Fibroblast of mammary gland (primary cell): ENCODE measurements around the gene TRMT1L.
"Not testable (repeated sequence)": the region's sequence is repeated elsewhere in the genome, so short reads cannot be mapped to it uniquely, and the experiment has no call there.

Experiments
- DNase-seq: peaks from one replicate; pipeline ENCODE4 v3.0.0-alpha.2; 2010; ENCODE audit warnings: low read depth
- H3K4me3 ChIP-seq: 2 replicates; pipeline ENCODE4 v1.5.1; 2011; ENCODE audit warnings: low read depth, mild to moderate bottlenecking, low read length, moderate library complexity; ENCODE audit not compliant: control insufficient read depth
- CTCF ChIP-seq: conservative IDR thresholded peaks from 2 replicates; pipeline ENCODE4 v1.5.1; 2011; ENCODE audit warnings: low read depth, low read length, inconsistent platforms; ENCODE audit not compliant: control insufficient read depth, insufficient read depth

The TRMT1L gene

GRCh38 chr1:185156854-185157598 is at the start of gene TRMT1L, which contains the start of gene SWT1:
Gene TRMT1L (minus strand): TSS chr1:185156953. CDS start chr1:185156712, 241 bp downstream.
Gene SWT1 (plus strand): TSS chr1:185157167. CDS start chr1:185160842, 3,675 bp downstream.
- DNase-seq, result peak; percentile 98
- no peak for TF ChIP-seq CTCF
- peak within 1 kb of the TSS; percentile 97 for H3K4me3 ChIP-seq

DNA sequence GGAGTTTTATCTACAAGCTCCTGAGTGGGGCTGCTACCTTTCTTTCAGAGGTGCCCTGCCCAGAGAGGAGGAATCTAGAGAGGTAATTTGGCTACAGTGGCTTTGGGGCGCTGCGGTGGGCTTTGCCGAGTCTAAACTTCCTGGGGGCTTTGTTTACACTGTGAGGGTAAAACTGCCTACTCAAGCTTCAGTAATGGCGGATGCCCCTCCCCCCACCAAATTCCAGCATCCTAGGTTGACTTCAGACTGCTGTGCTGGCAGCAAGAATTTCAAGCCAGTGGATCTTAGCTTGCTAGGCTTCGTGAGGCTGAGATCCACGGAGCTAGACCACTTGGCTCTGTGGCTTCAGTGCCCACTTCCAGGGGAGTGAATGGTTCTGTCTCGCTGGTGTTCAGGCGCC is 44.1 kb upstream of the TRMT1L start:
- TF ChIP-seq CTCF, result no peak

DNA sequence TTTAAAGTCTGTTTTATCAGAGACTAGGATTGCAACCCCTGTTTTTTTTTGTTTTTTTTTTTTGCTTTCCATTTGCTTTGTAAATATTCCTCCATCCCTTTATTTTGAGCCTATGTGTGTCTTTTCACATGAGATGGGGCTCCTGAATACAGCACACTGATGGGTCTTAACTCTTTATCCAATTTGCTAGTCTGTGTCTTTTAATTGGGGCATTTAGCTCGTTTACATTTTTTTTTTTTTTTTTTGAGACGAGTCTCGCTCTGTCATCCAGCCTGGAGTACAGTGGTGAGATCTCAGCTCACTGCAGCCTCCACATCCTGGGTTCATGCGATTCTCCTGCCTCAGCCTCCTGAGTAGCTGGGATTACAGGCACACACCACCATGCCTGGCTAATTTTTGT is 42.0 kb upstream of the TRMT1L start:
- DNase-seq, H3K4me3 ChIP-seq: not testable (repeated sequence)

More for the DNA sequence above, 44.1 kb upstream of the TRMT1L start:
- DNase-seq, result no peak
- no peak overlapping the region for H3K4me3 ChIP-seq

DNA sequence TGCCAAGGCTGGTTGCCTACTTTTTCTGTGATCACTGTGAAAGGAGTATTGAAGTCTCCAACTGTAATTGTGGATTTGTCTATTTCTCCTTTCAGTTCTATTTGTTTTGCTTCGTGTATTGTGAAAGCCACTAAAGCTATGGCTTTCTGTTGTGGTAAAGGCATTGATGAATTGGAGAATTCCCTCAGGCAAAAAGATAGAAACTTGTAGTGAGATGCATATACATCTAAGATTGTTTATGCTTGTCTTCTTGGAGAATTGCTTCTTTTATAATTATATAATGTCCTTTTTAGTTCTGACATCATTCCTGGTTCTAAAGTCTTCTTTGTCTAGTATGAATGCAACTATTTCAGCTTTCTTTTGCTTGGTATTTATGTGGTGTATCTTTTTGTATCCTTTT is 37.0 kb upstream of the TRMT1L start:
- no peak for DNase-seq
- H3K4me3 ChIP-seq, result no peak overlapping the region
- no peak for TF ChIP-seq CTCF

GRCh38 chr1:185170291-185170848 is 13.6 kb upstream of the TRMT1L start:
- TF ChIP-seq CTCF, result peak; percentile 78
- H3K4me3 ChIP-seq, result no peak overlapping the region

GRCh38 chr1:185166106-185166505 is 9.4 kb upstream of the TRMT1L start:
- no peak for TF ChIP-seq CTCF
- no peak overlapping the region for H3K4me3 ChIP-seq
- no peak for DNase-seq

More at GRCh38 chr1:185170291-185170848, 13.6 kb upstream of the TRMT1L start:
- peak; percentile 72 for DNase-seq

- TF ChIP-seq CTCF, result no peak
- no peak overlapping the region for H3K4me3 ChIP-seq
- no peak for DNase-seq
Observed at GRCh38 chr1:185162491-185162890, 5.7 kb upstream of the TRMT1L start.
